OCI-LY1 (cell line): ENCODE results near the gene C2orf49.

Experiments used
- CTCF ChIP-seq: fragments of 200-600 bp; sonication (generic), shearing (Covaris generic); IDR thresholded peaks from 2 replicates; pipeline ENCODE4 v1.5.1; 2017; ENCODE audit warnings: mild to moderate bottlenecking, antibody characterized with exemption, low read length, moderate library complexity, mixed read lengths
- EZH2 ChIP-seq: fragments of 200-600 bp; sonication (generic), shearing (Covaris generic); IDR thresholded peaks from 2 replicates; pipeline ENCODE4 v1.8.0; 2017; ENCODE audit warnings: borderline replicate concordance, mixed run types, mild to moderate bottlenecking, antibody characterized with exemption, low read length, moderate library complexity, mixed read lengths

GRCh38 chr2:105376010-105376409, 38.7 kb downstream of the C2orf49 start:
- TF ChIP-seq CTCF (no peak), EZH2 (no peak)
